GM23338 (cell line): ENCODE measurements around the gene C11orf54.

Experiments used
- EZH2 ChIP-seq: fragments of 200-600 bp; sonication (generic); IDR thresholded peaks from one replicate; pipeline ENCODE4 v1.8.0; 2017; ENCODE audit warnings: antibody characterized with exemption, mild to moderate bottlenecking, low read depth; ENCODE audit not compliant: unreplicated experiment
- POLR2AphosphoS5 ChIP-seq: IDR thresholded peaks from 2 replicates; pipeline ENCODE4 v1.6.1; 2016; ENCODE audit warnings: antibody characterized with exemption, low read depth
- TF ChIP-seq, protein P1 (sequence below): IDR thresholded peaks from one replicate; pipeline ENCODE4 v1.6.1; 2018; ENCODE audit warnings: antibody characterized with exemption; ENCODE audit not compliant: unreplicated experiment
- TF ChIP-seq, protein P2 (sequence below), 2 experiments: fragments of 200-600 bp in 1 of 2; sonication (generic) in 1 of 2; conservative IDR thresholded peaks; 2 replicates each; pipeline versions ENCODE4 v1.5.1 to v1.6.1; 2016 to 2017; ENCODE audit warnings: antibody characterized with exemption in 2 of 2, low read depth in 2 of 2, mild to moderate bottlenecking in 2 of 2, moderate library complexity in 1 of 2

- TF ChIP-seq, protein P1, sequence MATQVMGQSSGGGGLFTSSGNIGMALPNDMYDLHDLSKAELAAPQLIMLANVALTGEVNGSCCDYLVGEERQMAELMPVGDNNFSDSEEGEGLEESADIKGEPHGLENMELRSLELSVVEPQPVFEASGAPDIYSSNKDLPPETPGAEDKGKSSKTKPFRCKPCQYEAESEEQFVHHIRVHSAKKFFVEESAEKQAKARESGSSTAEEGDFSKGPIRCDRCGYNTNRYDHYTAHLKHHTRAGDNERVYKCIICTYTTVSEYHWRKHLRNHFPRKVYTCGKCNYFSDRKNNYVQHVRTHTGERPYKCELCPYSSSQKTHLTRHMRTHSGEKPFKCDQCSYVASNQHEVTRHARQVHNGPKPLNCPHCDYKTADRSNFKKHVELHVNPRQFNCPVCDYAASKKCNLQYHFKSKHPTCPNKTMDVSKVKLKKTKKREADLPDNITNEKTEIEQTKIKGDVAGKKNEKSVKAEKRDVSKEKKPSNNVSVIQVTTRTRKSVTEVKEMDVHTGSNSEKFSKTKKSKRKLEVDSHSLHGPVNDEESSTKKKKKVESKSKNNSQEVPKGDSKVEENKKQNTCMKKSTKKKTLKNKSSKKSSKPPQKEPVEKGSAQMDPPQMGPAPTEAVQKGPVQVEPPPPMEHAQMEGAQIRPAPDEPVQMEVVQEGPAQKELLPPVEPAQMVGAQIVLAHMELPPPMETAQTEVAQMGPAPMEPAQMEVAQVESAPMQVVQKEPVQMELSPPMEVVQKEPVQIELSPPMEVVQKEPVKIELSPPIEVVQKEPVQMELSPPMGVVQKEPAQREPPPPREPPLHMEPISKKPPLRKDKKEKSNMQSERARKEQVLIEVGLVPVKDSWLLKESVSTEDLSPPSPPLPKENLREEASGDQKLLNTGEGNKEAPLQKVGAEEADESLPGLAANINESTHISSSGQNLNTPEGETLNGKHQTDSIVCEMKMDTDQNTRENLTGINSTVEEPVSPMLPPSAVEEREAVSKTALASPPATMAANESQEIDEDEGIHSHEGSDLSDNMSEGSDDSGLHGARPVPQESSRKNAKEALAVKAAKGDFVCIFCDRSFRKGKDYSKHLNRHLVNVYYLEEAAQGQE: no peak
- TF ChIP-seq POLR2AphosphoS5 (no peak), EZH2 (no peak)
- TF ChIP-seq, protein P2, sequence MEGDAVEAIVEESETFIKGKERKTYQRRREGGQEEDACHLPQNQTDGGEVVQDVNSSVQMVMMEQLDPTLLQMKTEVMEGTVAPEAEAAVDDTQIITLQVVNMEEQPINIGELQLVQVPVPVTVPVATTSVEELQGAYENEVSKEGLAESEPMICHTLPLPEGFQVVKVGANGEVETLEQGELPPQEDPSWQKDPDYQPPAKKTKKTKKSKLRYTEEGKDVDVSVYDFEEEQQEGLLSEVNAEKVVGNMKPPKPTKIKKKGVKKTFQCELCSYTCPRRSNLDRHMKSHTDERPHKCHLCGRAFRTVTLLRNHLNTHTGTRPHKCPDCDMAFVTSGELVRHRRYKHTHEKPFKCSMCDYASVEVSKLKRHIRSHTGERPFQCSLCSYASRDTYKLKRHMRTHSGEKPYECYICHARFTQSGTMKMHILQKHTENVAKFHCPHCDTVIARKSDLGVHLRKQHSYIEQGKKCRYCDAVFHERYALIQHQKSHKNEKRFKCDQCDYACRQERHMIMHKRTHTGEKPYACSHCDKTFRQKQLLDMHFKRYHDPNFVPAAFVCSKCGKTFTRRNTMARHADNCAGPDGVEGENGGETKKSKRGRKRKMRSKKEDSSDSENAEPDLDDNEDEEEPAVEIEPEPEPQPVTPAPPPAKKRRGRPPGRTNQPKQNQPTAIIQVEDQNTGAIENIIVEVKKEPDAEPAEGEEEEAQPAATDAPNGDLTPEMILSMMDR (conservative IDR thresholded peaks at IDR 0.05; ENCODE audit: low read depth in 2 of 2): no peak
These were observed 12.7 kb upstream of the C11orf54 start for GRCh38 chr11:93728792-93729128.
